Thymus (tissue), 11 donors: ENCODE data around the gene CLIC1. TPM values are rescaled to one million over a fixed set of nuclear protein-coding genes. Genes with fewer than 3 reads are reported as not detected.

Experiments used
- DNase-seq, 9 donors: peaks; one replicate each; pipeline ENCODE4 v3.0.0-alpha.2; 2013; ENCODE audit warnings: low spot score in 9 of 9, low read depth in 6 of 9, missing footprints in 1 of 9
- H3K27ac ChIP-seq, 2 donors: one replicate each; pipeline ENCODE4 v1.5.1; 2013; ENCODE audit warnings: control low read depth in 1 of 2, low read depth in 1 of 2, low read length in 1 of 2, mild to moderate bottlenecking in 1 of 2, moderate library complexity in 1 of 2
- H3K27me3 ChIP-seq, 2 donors: one replicate each; pipeline ENCODE4 v1.5.1; 2013; ENCODE audit warnings: low read length in 1 of 2; ENCODE audit not compliant: control insufficient read depth in 2 of 2, insufficient read depth in 1 of 2
- H3K36me3 ChIP-seq, 2 donors: one replicate each; pipeline ENCODE4 v1.5.1; 2013; ENCODE audit warnings: low read length in 1 of 2, mild to moderate bottlenecking in 1 of 2, moderate library complexity in 1 of 2; ENCODE audit not compliant: control insufficient read depth in 2 of 2, insufficient read depth in 2 of 2
- H3K4me1 ChIP-seq, 2 donors: one replicate each; pipeline ENCODE4 v1.5.1; 2013; ENCODE audit warnings: low read length in 2 of 2; ENCODE audit not compliant: control insufficient read depth in 2 of 2, insufficient read depth in 2 of 2
- H3K4me3 ChIP-seq, 2 donors: one replicate each; pipeline ENCODE4 v1.5.1; 2013; ENCODE audit warnings: low read length in 2 of 2, control low read depth in 1 of 2, mild to moderate bottlenecking in 1 of 2
- H3K9me3 ChIP-seq, 2 donors: one replicate each; pipeline ENCODE4 v1.5.1; 2013; ENCODE audit warnings: low read length in 1 of 2, mild to moderate bottlenecking in 1 of 2; ENCODE audit not compliant: control insufficient read depth in 2 of 2, insufficient read depth in 1 of 2
- WGBS: extraction: QIAGEN DNeasy Blood & Tissue Kit; methylation state at CpG from one replicate; pipeline ENCODE4 v1.1.7; 2013; 5-methylcytosine and 5-hydroxymethylcytosine counted together
- polyA plus RNA-seq: library from polyadenylated mRNA; stranded (reverse); fragments of 200-250 nt; gene quantifications from one replicate; pipeline ENCODE4 v1.2.3, GENCODE V29; 2013
- total RNA-seq: library from RNA; stranded (reverse); fragments of 120-200 nt; gene quantifications from one replicate; pipeline ENCODE4 v1.2.4, GENCODE V29; 2013
- donor health status: healthy.

The CLIC1 gene
- total and polyA plus RNA-seq, 2 donors: 337 to 431 TPM

DNA sequence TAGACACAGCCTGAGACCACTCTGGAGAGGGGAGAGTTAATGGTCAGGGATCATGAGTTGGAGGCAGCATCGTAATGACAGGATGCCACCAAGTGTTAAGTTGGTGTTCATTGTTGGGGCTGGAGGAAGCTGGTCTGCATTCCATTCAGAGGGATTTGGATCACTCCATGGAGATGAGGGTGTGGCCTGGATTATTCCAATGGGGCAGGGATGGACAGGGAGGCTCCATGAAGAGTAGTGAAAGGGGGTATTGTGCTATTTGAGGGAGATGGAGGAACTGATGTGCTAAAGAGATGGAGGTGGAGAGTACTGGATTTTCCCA is 27.2 kb upstream of the CLIC1 start:
- WGBS: 96% methylated on average over 1 of the region's 1 CpG
- no peak overlapping the region for H3K4me3 ChIP-seq
- no peaks in the 10 kb centered on the region for H3K9me3 ChIP-seq
- peaks cover 20 to 48% of the 10 kb centered on the region in 2 donors for H3K36me3 ChIP-seq
- H3K4me1 ChIP-seq: peaks cover 0 to 12% of the 10 kb centered on the region in 2 donors
- peaks cover 0 to 17% of the 10 kb centered on the region in 2 donors for H3K27me3 ChIP-seq
- no peak overlapping the region for H3K27ac ChIP-seq
- no peak for DNase-seq

DNA sequence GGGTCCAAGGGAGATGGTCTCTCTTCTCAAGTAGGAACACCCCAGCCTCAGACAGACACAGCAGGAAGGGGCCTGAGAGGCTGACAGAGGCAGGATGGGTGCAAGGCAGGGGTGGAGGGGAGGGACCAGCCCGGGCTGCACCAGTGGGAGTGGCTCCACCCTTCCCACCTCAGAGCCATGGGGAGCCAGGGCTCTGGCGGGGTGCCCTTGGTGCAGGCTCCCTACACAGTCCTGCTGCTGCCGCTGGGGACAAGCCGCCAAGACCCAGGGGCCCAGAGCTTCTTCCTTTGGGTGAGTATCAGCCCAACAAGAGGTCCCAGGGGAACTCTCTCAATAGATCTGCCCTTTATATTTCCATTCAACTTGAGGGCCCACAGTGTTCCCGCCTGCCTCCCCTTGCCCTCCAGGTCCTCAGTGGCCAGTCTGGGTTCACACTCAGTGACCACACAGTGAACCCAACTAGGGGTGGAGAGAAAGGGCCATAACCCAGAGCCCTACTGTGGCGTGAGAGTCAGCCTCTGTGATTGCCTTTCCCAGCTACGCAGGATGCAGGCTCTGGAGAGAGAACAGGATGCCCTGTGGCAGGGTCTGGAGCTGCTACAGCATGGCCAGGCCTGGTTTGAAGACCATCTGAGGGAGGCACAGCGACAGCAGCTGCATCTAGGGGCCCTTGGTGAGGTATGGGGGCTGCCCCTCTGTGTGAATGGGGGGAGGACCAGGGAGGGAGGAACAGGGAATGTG is 26.7 kb upstream of the CLIC1 start:
- Histone ChIP-seq H3K4me1 (peaks cover 0 to 12% of the 10 kb centered on the region in 2 donors), H3K9me3 (no peaks in the 10 kb centered on the region), H3K27ac (no peak overlapping the region), H3K36me3 (peaks cover 25 to 52% of the 10 kb centered on the region in 2 donors), H3K27me3 (peaks cover 0 to 17% of the 10 kb centered on the region in 2 donors), H3K4me3 (no peak overlapping the region)
- 95% methylated on average over 8 of the region's 8 CpGs for WGBS
- DNase-seq: no peak

DNA sequence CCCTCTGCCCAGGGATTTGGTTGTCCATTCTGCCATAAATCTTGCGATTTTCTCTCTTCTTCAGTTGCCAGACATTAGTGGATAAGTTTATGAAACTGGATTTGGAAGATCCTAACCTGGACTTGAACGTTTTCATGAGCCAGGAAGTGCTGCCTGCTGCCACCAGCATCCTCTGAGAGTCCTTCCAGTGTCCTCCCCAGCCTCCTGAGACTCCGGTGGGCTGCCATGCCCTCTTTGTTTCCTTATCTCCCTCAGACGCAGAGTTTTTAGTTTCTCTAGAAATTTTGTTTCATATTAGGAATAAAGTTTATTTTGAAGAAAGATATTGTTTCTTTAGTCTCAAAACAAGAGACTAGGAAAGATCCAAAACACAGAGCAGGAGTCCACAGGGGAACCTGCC is 26.0 kb upstream of the CLIC1 start, which contains the start of gene SAPCD1:
Gene SAPCD1, plus strand, starts transcription at position 301 of the 400 bp plus-strand sequence. CDS start 399 bp downstream, outside the sequence.
- DNase-seq: no peak
- Histone ChIP-seq H3K9me3 (no peaks in the 10 kb centered on the region), H3K27me3 (peaks cover 0 to 15% of the 10 kb centered on the region in 2 donors), H3K36me3 (peaks cover 25 to 52% of the 10 kb centered on the region in 2 donors), H3K4me1 (peaks cover 0 to 12% of the 10 kb centered on the region in 2 donors), H3K4me3 (no peak within 1 kb of the TSS), H3K27ac (no peak within 1 kb of the TSS)
- 92% methylated on average over 4 of the region's 4 CpGs for WGBS

DNA sequence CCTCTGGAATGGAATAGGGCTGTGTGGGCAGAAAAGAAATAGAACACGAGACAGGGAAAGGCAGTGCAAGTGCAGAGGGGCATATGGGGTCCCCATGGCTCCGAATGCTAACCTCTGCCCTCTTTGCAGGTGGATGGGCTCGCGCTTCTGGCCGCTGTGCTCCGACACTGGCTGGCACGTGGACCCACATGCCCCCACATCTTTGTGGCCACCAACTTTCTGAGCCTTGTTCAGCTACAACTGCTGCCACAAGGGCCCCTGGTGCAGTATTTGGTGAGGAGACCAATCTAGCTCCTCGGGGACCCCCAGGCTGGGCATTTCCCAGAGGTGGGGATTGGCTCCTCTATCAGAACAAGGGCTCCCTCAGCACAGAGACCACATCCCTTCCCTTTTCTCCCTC is 25.0 kb upstream of the CLIC1 start:
- Histone ChIP-seq H3K27me3 (peaks cover 0 to 10% of the 10 kb centered on the region in 2 donors), H3K4me3 (no peak overlapping the region), H3K4me1 (peaks cover 0 to 12% of the 10 kb centered on the region in 2 donors), H3K27ac (no peak overlapping the region), H3K36me3 (peaks cover 25 to 52% of the 10 kb centered on the region in 2 donors), H3K9me3 (no peaks in the 10 kb centered on the region)
- no peak for DNase-seq
- 99% methylated on average over 8 of the region's 8 CpGs for WGBS

DNA sequence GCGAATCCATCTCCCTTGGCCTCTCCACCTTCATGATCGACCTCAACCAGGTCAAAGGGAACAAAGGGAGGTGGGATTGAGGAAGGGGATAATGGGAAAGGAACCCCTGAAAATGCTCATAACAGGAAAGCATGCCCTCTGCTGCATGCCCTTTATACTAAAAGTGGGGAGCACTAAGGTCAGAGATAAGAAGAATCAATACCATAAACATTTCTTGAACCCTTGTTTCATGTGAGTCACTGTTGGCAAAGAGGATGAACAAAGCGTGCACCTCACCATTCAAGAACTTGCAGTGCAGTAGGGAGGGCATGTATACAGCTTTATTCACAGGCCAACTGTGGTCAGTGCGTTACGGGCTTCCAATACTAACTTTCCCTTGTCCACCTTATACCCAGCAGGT is 24.5 kb upstream of the CLIC1 start:
- peaks cover 25 to 52% of the 10 kb centered on the region in 2 donors for H3K36me3 ChIP-seq
- H3K4me3 ChIP-seq: no peak overlapping the region
- peaks cover 0 to 12% of the 10 kb centered on the region in 2 donors for H3K4me1 ChIP-seq
- peaks cover 0 to 4% of the 10 kb centered on the region in 2 donors for H3K27me3 ChIP-seq
- WGBS: 97% methylated on average over 5 of the region's 5 CpGs
- no peak for DNase-seq
- H3K27ac ChIP-seq: no peak overlapping the region
- H3K9me3 ChIP-seq: no peaks in the 10 kb centered on the region

DNA sequence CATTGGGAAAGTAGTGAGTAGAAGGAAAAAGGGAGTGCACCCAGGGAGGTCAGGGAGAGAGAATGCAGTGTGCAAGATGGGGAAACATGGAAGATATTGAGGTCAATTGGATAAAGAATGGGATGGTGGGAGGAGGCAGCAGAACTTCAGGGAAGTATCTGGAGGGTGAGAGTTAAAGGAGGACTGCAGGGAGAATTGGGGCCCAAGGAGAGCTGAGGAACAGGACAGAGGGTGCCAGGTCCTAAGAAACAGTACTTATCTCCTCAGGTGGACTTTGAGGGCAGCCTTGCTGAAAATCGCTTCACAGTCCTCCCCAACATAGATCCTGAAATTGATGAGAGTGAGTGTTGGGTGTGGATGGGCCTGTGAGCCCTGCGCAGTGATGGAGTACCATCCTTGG is 22.0 kb upstream of the CLIC1 start:
- no peaks in the 10 kb centered on the region for H3K9me3 ChIP-seq
- H3K4me3 ChIP-seq: no peak overlapping the region
- peaks cover 0 to 12% of the 10 kb centered on the region in 2 donors for H3K4me1 ChIP-seq
- H3K27me3 ChIP-seq: no peaks in the 10 kb centered on the region
- no peak for DNase-seq
- 99% methylated on average over 2 of the region's 2 CpGs for whole genome bisulfite sequencing
- H3K27ac ChIP-seq: no peak overlapping the region
- peaks cover 27 to 49% of the 10 kb centered on the region in 2 donors for H3K36me3 ChIP-seq

DNA sequence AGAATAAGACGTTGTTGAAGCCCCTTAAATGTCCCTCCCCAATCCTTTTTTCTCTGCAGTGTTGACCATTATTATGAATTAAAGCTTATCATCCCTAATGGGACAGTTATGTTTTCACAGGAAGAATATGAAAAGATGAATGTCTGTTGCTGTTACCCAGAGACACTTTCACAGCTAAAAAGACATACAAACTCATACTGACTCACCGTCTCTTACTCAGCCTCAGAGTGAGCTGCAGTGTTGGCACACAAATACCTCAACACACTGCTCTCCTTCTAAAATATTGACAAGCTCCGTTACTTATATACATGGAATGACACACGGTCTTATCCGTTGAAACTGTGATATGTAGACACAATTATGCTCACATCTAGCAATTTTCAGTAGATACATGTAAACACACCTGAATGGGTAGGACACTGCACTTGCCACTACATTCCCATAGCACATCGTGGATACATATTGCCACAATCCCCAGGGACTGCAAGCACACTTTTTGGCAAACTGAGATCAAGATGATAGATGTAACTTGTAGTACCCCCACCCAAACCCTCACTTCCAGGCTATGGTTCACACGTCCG is 16.5 kb upstream of the CLIC1 start:
- Histone ChIP-seq H3K4me1 (no peaks in the 10 kb centered on the region), H3K36me3 (peaks cover 7 to 8% of the 10 kb centered on the region in 2 donors), H3K27ac (no peak overlapping the region), H3K27me3 (no peaks in the 10 kb centered on the region), H3K9me3 (no peaks in the 10 kb centered on the region), H3K4me3 (no peak overlapping the region)
- 85% methylated on average over 8 of the region's 8 CpGs for WGBS
- DNase-seq: no peak

DNA sequence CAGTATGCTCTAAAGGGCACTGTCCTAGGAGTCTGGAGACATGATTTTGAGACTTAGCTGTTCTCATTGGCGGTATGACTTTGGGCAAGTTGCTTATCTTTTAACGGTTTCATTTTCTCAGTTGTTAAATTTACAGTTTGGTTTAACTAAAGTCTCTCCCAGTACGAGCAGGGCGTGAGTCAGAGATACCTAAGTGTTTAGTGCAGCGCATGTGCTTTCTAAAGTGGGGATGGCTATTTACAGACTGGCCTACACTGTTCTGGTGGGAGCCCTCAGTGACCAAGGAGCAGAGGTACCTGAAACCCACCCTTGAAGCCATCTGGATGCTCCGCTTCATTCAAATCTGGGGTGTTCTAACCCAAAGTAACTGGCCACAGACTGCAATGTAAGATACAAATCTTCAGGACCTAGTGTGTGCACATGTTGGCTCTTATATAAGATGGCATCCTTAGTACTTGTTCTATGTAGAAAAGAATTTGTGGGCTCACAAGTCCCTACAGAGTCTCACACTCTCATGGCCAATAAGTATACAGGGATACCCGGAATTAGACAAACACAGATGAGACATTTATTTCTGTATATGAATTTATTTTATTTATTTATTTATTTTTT is 14.2 kb upstream of the CLIC1 start:
- no peaks in the 10 kb centered on the region for H3K4me1 ChIP-seq
- peaks cover 15 to 17% of the 10 kb centered on the region in 2 donors for H3K36me3 ChIP-seq
- WGBS: 98% methylated on average over 7 of the region's 7 CpGs
- no peaks in the 10 kb centered on the region for H3K9me3 ChIP-seq
- no peaks in the 10 kb centered on the region for H3K27me3 ChIP-seq
- no peak overlapping the region for H3K27ac ChIP-seq
- DNase-seq: no peak
- no peak overlapping the region for H3K4me3 ChIP-seq
